BE2C (cell line): ENCODE data around the gene FHL3.
"Not testable (repeated sequence)": the region's sequence is repeated elsewhere in the genome, so short reads cannot be mapped to it uniquely, and the experiment has no call there.

Experiments
- DNase-seq: peaks from one replicate; pipeline ENCODE4 v3.0.0-alpha.2; 2020
- H3K27me3 ChIP-seq: fragments of 250-450 bp; sonication (Bioruptor Pico); 2 replicates; pipeline ENCODE4 v1.5.1; 2020; ENCODE audit warnings: mild to moderate bottlenecking
- H3K36me3 ChIP-seq: fragments of 250-450 bp; sonication (Bioruptor Pico); 2 replicates; pipeline ENCODE4 v1.5.1; 2020; ENCODE audit warnings: mild to moderate bottlenecking
- H3K4me1 ChIP-seq: fragments of 250-450 bp; sonication (Bioruptor Pico); 2 replicates; pipeline ENCODE4 v1.5.1; 2020
- H3K4me3 ChIP-seq: 2 replicates; pipeline ENCODE4 v1.5.1; 2011; ENCODE audit warnings: low read depth, low read length
- H3K9me3 ChIP-seq: fragments of 250-450 bp; sonication (Bioruptor Pico); 2 replicates; pipeline ENCODE4 v1.5.1; 2020
- CTCF ChIP-seq: IDR thresholded peaks from 2 replicates; pipeline ENCODE4 v1.5.1; 2012; ENCODE audit warnings: mild to moderate bottlenecking, low read depth, low read length

The FHL3 gene

GRCh38 chr1:37983546-37983945 is 21.8 kb downstream of the FHL3 start:
- peaks cover 29% of the 10 kb centered on the region for H3K36me3 ChIP-seq
- no peak for TF ChIP-seq CTCF
- no peaks in the 10 kb centered on the region for H3K9me3 ChIP-seq
- H3K4me1 ChIP-seq = no peaks in the 10 kb centered on the region
- DNase-seq = no peak
- no peaks in the 10 kb centered on the region for H3K27me3 ChIP-seq
- no peak overlapping the region for H3K4me3 ChIP-seq

DNA sequence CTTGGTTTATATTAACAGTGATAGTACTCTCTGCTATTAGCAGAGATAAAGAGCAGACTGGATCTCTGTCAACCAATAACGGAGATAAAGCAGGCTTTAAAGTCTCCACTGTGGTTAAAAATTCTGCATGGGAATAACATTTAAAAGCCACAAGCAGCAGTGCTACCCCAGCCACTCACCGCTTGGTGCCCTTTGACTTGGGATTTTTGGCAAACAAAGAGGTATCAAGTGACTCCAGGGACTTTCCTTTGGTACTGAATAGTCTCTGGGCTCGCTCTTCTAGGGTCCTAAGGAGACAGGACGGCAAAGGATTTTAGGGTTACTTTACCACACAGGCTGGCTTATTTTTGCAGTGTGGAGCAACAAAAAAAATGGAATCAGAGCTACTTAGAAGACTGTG is 26.8 kb downstream of the FHL3 start:
- H3K4me3 ChIP-seq = no peak overlapping the region
- H3K9me3 ChIP-seq = no peaks in the 10 kb centered on the region
- H3K27me3 ChIP-seq = no peaks in the 10 kb centered on the region
- DNase-seq = no peak
- no peaks in the 10 kb centered on the region for H3K4me1 ChIP-seq
- TF ChIP-seq CTCF = no peak
- H3K36me3 ChIP-seq = peaks cover 18% of the 10 kb centered on the region

DNA sequence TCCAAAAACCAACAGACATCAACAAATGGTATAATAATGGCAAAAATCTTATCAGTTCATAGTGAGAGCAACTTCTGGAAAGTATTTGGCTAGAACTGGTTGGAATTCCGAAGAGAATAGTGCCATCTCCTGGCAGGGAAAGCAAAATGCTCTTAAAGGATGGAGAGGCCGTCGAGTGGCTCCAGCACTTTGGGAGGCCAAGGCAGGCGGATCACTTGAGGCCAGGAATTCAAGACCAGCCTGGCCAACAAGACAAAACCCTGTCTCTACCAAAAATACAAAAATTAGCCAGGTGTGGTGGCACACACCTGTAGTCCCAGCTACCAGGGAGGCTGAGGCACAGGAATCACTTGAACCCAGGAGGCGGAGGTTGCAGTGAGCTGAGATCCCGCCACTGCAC is 30.2 kb downstream of the FHL3 start:
- TF ChIP-seq CTCF = peak; percentile 50
- not testable (repeated sequence) for H3K27me3 ChIP-seq, H3K4me3 ChIP-seq, H3K4me1 ChIP-seq, H3K9me3 ChIP-seq
- peaks cover 18% of the 10 kb centered on the region for H3K36me3 ChIP-seq
- DNase-seq = peak; percentile 23

GRCh38 chr1:37974567-37974966 is 30.7 kb downstream of the FHL3 start:
- Histone ChIP-seq H3K36me3 (peaks cover 16% of the 10 kb centered on the region), H3K9me3 (no peaks in the 10 kb centered on the region), H3K27me3 (no peaks in the 10 kb centered on the region), H3K4me1 (no peaks in the 10 kb centered on the region), H3K4me3 (no peak overlapping the region)
- TF ChIP-seq CTCF = no peak
- DNase-seq = no peak

- H3K36me3 ChIP-seq = peaks cover 15% of the 10 kb centered on the region
- not testable (repeated sequence) for H3K4me3 ChIP-seq, DNase-seq, H3K4me1 ChIP-seq, H3K27me3 ChIP-seq, H3K9me3 ChIP-seq
These were observed 31.6 kb downstream of the FHL3 start for GRCh38 chr1:37973684-37974083.

GRCh38 chr1:37965301-37965700 is 40.0 kb downstream of the FHL3 start:
- Histone ChIP-seq H3K27me3 (no peaks in the 10 kb centered on the region), H3K4me3 (no peak overlapping the region), H3K36me3 (no peaks in the 10 kb centered on the region; the same call in none of the 2 replicates), H3K4me1 (no peaks in the 10 kb centered on the region), H3K9me3 (no peaks in the 10 kb centered on the region)
- DNase-seq = no peak
- TF ChIP-seq CTCF = no peak

GRCh38 chr1:37964106-37964505 is 41.2 kb downstream of the FHL3 start:
- DNase-seq, H3K4me3 ChIP-seq, H3K36me3 ChIP-seq, H3K27me3 ChIP-seq, H3K4me1 ChIP-seq, H3K9me3 ChIP-seq: not testable (repeated sequence)
